GM19397 (cell line): ENCODE measurements around the gene ANO5.

Source experiments
- ATAC-seq: cut with Tn5 transposase; IDR thresholded peaks from one replicate; pipeline ENCODE4 v1.9.1; 2021; ENCODE audit warnings: mild to moderate bottlenecking, moderate library complexity; ENCODE audit not compliant: unreplicated experiment

The ANO5 gene, protein sequence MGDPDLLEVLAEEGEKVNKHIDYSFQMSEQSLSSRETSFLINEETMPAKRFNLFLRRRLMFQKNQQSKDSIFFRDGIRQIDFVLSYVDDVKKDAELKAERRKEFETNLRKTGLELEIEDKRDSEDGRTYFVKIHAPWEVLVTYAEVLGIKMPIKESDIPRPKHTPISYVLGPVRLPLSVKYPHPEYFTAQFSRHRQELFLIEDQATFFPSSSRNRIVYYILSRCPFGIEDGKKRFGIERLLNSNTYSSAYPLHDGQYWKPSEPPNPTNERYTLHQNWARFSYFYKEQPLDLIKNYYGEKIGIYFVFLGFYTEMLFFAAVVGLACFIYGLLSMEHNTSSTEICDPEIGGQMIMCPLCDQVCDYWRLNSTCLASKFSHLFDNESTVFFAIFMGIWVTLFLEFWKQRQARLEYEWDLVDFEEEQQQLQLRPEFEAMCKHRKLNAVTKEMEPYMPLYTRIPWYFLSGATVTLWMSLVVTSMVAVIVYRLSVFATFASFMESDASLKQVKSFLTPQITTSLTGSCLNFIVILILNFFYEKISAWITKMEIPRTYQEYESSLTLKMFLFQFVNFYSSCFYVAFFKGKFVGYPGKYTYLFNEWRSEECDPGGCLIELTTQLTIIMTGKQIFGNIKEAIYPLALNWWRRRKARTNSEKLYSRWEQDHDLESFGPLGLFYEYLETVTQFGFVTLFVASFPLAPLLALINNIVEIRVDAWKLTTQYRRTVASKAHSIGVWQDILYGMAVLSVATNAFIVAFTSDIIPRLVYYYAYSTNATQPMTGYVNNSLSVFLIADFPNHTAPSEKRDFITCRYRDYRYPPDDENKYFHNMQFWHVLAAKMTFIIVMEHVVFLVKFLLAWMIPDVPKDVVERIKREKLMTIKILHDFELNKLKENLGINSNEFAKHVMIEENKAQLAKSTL

DNA sequence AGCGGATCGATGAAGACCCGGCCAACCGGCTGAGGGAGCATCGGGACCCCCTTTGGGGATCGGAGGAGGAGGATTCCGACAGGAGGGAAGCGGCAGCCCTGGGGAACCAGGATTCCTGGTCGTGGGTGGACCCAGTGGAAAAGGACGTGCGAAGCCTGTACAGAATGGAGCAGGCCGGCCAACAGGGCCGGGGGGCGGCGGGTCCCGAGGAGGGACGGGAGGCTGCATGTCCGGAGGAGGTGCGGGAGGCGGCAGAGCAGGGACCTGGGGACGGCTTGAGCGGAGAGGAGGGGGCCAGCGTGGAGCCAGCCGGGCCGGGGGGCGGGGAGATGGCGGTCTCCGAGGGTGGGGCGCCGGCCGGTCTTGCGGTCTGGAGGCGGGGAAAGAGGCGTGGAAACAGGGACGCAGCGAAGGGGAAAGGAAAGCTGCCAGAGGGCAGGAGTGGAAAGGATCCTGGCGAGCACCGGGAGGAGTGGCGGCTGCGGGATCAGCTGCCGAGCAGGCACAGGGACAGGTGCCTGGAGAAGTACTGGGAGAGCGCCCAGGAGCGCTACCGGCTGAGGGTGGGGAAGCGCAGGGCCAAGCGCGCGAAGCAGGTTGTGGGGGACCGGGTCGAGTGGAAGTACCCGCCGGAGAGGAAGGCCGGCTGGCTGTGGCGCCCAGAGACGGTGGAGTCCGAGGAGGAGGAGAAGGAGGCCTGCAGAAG is at the start of gene ANO5:
ANO5 (plus strand) TSS at position 444 of the 706 bp plus-strand sequence. CDS start 408 bp downstream, outside the sequence.
- ATAC-seq = peak; percentile 67

- ATAC-seq = no peak
Measured at GRCh38 chr11:22151649-22152197, 41.2 kb upstream of the ANO5 start.

GRCh38 chr11:22157531-22157930 is 35.4 kb upstream of the ANO5 start:
- ATAC-seq = no peak

DNA sequence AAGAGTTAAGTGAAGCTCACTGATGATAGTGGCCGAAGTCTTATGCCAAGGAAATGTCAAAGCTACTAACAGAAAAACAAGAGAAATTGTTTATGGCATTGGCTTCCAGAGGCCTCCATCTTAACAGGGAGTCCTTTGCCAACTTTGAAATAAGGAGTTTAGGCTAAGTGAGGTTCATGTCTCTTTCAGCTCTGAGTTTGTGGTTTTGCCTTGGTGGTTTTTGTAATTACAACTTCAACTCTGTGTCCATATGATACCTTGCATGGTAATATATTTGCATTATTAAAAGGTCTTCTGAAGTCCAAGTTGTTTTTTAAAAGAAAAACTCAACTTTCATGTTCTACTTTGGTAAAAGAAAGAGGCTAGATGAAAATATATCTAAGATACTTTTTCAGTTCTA is 31.4 kb upstream of the ANO5 start:
- ATAC-seq = no peak

DNA sequence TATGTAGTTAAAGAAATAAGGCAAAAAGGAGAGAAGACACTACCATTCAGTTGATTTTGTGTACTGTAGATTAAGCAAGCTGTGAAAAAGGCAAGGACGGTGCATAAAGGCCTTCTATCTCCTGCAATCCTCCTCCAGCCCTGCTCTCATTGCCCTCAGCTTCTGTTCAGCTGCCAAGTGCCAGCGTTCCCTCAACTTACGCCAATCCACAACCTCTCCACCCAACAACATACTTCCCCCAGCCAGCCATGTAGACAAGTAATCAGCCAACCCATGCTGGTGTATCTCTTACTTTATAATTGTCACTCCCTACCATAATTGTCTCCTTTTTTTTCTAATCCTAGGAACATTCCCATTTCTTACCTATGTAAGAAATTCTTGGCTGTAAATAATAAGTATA is 30.1 kb upstream of the ANO5 start:
- no peak for ATAC-seq

- peak; percentile 79 for ATAC-seq
Measured at GRCh38 chr11:22163394-22163797, 29.5 kb upstream of the ANO5 start.

- ATAC-seq = no peak
Measured at GRCh38 chr11:22165087-22165486, 27.8 kb upstream of the ANO5 start.

GRCh38 chr11:22165759-22166513 is 26.9 kb upstream of the ANO5 start:
- ATAC-seq = no peak

- ATAC-seq = no peak
Measured at GRCh38 chr11:22169833-22170232, 23.1 kb upstream of the ANO5 start.

DNA sequence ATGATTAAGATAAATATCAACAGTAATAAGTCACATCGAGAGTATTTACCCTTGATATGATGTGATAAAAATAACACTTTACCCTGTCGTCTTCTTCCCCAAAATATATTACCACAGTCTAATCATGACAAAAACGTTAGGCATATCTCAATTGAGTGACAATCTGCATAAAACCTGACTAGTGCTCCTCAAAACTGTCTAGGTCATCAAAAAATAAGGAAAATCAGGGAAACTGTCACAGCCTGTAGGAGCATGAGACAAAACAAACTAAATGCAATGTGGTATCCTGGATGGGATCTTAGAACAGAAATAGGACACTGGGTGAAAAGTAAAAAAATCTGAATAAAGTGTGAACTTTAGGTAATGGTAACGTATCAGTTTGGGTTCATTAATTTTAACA is 19.4 kb upstream of the ANO5 start:
- no peak for ATAC-seq

GRCh38 chr11:22177186-22177585 is 15.7 kb upstream of the ANO5 start:
- no peak for ATAC-seq

GRCh38 chr11:22179626-22180025 is 13.3 kb upstream of the ANO5 start:
- ATAC-seq = no peak

DNA sequence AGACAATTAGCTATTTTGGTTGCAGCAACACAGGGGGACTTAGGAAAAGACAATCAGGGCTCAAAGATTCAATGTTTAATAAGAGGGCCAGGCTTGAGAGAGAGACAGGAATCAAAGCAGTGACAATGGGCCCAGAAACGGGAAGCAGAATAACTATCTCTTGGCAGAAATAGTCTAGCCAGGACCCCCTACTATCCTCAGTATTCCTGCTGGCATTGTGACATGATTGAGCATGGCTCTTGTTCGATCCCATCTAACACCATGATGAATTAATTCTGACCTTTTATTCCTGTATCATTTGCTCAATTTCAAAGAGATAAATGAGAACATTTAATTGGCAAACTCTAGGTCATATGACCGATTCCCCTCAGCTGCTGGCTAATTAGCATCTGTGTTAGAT is 12.8 kb upstream of the ANO5 start:
- ATAC-seq = no peak

DNA sequence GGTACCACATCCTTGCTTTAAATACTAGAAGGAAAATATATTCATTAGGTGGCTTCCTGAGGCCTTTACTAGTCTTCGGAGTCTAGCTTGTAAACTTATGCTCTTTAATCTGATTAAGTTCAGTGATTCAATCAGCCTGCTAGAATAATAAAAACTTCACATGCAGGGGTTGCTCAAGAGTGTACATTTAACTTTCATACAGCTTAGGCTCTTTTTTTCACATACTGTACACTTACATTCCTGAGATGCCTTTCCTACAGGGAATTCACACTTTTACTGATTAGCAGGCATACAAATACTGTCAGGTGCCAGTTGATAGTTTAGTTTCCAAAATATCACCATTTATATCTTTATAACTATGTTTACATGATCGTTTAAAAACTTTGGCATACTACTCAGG is 3.2 kb upstream of the ANO5 start:
- ATAC-seq = no peak

DNA sequence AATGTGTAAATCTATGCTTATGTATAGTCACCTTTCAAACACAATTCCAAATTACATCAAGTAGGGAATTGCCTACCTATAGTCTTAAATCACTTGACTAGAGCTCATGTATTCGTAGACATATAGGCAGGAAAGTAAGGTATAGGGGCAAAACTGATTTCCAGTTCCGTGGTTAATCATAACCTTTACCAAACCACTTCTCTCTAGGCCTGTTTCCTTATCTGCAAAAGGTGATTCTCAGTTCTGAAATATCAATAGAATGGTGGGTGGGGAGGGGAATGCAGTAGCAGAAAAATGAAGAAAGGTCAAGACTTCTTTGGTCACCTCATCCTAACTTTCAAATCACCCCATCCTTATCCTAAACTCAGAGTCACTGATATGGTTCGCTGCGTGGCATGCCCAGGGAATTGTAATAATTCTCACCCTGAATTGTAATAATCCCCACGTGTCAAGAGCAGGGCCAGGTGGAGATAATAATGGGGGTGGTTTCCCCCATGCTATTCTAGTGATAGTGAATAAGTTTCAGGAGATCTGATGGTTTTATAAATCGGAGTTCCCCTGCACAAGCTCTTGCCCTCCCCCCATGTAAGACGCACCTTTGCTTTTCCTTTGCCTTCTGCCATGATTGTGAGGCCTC is 1.9 kb upstream of the ANO5 start:
- peak; percentile 32 for ATAC-seq

DNA sequence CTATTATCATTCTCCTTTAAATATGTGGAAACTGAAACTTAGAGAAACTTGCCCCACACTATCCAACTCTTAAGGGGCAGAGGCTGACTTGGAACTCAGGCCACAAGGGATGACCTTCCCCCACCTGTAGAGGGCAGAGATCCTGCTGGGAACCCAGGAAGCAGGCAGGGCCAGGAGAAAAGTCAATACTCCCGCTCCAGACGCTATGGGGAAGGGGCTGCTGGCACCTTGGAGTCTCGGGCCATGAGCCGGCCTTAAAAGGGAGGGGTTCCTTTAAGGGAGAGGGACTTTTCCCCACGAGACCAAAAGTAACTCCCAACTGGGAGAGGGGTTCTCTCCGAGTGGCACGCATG is 620 bp upstream of the ANO5 start:
- peak; percentile 8 for ATAC-seq

- ATAC-seq = peak; percentile 34
Measured at GRCh38 chr11:22193348-22194051, 615 bp downstream of the ANO5 start.

DNA sequence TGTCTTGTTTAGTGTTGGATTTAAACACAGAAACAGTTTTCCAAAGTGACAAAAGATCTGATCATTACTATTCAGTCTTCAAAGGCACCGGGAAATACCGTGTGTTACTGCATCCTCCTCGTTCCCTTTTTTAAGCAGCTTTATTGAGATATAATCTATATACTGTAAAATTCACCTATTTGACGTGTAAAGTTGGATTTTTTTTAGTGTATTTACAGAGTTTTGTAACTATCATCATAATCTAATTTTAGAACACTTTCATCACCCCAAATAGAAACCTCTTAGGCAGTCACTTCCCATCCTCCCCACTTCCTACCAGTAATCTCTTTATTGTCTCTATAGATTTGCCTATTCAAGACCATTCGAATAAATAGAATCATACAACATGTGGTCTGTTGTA is 1.4 kb downstream of the ANO5 start:
- ATAC-seq = no peak

- ATAC-seq = no peak
Measured at GRCh38 chr11:22194907-22195306, 2.0 kb downstream of the ANO5 start.
